ENCODE results near the gene CT55. TPM values are rescaled to one million over a fixed set of nuclear protein-coding genes. Genes with fewer than 3 reads are reported as not detected.
"Not testable (repeated sequence)": the region's sequence is repeated elsewhere in the genome, so short reads cannot be mapped to it uniquely, and the experiment has no call there.

CT55 gene
- total RNA-seq, 1 experiment from 2014 or later: not detected

- H3K27ac Mint-ChIP-seq (ENCODE audit: low read depth, unreplicated experiment); CTCF ChIA-PET; H3K9me3 Mint-ChIP-seq (ENCODE audit: unreplicated experiment); intact Hi-C loops (cut with micrococcal nuclease); H3K4me1 Mint-ChIP-seq (ENCODE audit: insufficient read depth, unreplicated experiment); DNase-seq (ENCODE audit: unreplicated experiment); H3K4me3 Mint-ChIP-seq (ENCODE audit: unreplicated experiment); BruUV-seq (replicated peaks); H3K36me3 Mint-ChIP-seq (ENCODE audit: insufficient read depth, unreplicated experiment); POLR2A ChIA-PET: not testable (repeated sequence)
- peaks cover 22% of the 10 kb centered on the region for H3K27me3 Mint-ChIP-seq (ENCODE audit: insufficient read depth, unreplicated experiment)
Measured at GRCh38 chrX:135116064-135116463, 55.1 kb downstream of the CT55 start.

GRCh38 chrX:135114392-135114791 is 56.8 kb downstream of the CT55 start:
- Mint-ChIP-seq H3K27ac (ENCODE audit: low read depth, unreplicated experiment) (no peak overlapping the region), H3K4me1 (ENCODE audit: insufficient read depth, unreplicated experiment) (no peaks in the 10 kb centered on the region), H3K9me3 (ENCODE audit: unreplicated experiment) (no peaks in the 10 kb centered on the region), H3K36me3 (ENCODE audit: insufficient read depth, unreplicated experiment) (no peaks in the 10 kb centered on the region), H3K27me3 (ENCODE audit: insufficient read depth, unreplicated experiment) (peaks cover 39% of the 10 kb centered on the region), H3K4me3 (ENCODE audit: unreplicated experiment) (no peak overlapping the region)
- POLR2A ChIA-PET: no interaction called here
- intact Hi-C loops (cut with micrococcal nuclease): no loop called here
- TF ChIP-seq CTCF (IDR thresholded peaks at IDR 0.05; ENCODE audit: unreplicated experiment): no peak
- no peak for DNase-seq (ENCODE audit: unreplicated experiment)
- BruUV-seq (replicated peaks): no TSS peak
- CTCF ChIA-PET: interaction anchor here (0.6 to 0.7 kb wide), 2 partner anchors 95 to 227 kb away, joined by 3 read pairs; no protein-coding TSS in a partner anchor

DNA sequence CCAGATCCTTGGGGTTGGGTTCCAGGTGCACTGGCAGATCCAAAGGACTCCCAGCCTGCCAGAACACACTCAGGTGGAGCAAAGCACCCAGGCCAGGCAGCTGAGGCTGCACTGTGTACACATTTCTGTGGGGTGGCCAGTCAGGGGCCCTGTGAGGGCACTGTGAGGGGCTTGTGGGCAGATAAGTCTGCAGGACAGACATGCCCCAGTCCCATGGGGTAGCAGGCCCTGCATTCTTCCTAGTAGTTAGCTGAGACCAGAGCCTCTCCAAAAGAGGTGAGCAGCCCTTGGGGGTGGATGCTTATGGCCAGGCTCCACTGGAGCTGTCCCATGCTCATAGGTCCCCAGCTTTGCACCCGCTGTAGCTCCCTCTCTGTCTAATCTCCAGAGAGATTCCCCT is 58.5 kb downstream of the CT55 start:
- H3K9me3 Mint-ChIP-seq (ENCODE audit: unreplicated experiment): no peaks in the 10 kb centered on the region
- BruUV-seq (replicated peaks): no TSS peak
- H3K4me1 Mint-ChIP-seq (ENCODE audit: insufficient read depth, unreplicated experiment): no peaks in the 10 kb centered on the region
- intact Hi-C loops (cut with micrococcal nuclease): no loop called here
- TF ChIP-seq CTCF (IDR thresholded peaks at IDR 0.05; ENCODE audit: unreplicated experiment): no peak
- no peaks in the 10 kb centered on the region for H3K36me3 Mint-ChIP-seq (ENCODE audit: insufficient read depth, unreplicated experiment)
- ChIA-PET CTCF (interaction anchor here (0.5 to 2.4 kb wide), 14 partner anchors 8 to 1154 kb away, joined by 3 to 9 read pairs (median 4); no protein-coding TSS in a partner anchor), POLR2A (interaction anchor here (0.6 kb wide), 2 partner anchors 8 to 409 kb away, joined by 3 read pairs; no protein-coding TSS in a partner anchor)
- H3K4me3 Mint-ChIP-seq (ENCODE audit: unreplicated experiment): no peak overlapping the region
- H3K27me3 Mint-ChIP-seq (ENCODE audit: insufficient read depth, unreplicated experiment): peaks cover 55% of the 10 kb centered on the region
- no peak overlapping the region for H3K27ac Mint-ChIP-seq (ENCODE audit: low read depth, unreplicated experiment)
- DNase-seq (ENCODE audit: unreplicated experiment): no peak

DNA sequence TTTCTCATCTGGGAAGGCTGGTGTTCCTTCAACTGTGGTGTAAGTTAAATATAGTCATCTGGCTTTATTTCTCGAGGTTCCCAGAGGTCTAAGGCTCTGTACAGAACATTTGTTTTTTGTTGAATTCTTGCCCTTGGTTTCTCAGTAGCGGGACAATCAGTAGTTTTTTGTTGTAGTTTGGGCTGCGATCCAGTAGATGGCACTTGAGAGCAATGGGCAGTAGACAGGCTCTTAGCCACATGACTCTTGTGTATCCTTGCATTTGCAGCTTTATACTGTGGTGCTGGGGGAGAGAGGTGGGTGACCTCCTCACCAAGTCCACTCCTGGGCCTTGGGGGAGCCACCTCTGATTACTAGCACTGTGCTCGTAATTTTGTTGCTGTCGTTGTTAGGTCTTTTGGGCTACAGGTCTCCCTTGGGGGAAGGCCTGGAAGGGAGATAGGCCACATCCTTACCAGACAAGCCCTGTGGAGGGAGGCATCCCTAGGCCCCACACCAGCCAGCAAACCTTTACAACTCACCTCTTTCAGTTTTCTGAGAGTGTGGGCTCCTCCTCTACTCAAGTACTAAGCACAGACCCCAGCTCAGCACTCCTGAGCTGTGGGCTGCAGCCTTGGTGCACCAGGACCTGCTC is 59.0 kb downstream of the CT55 start:
- Mint-ChIP-seq H3K9me3 (ENCODE audit: unreplicated experiment) (no peaks in the 10 kb centered on the region), H3K27me3 (ENCODE audit: insufficient read depth, unreplicated experiment) (peaks cover 58% of the 10 kb centered on the region), H3K4me3 (ENCODE audit: unreplicated experiment) (no peak overlapping the region), H3K36me3 (ENCODE audit: insufficient read depth, unreplicated experiment) (no peaks in the 10 kb centered on the region), H3K27ac (ENCODE audit: low read depth, unreplicated experiment) (no peak overlapping the region), H3K4me1 (ENCODE audit: insufficient read depth, unreplicated experiment) (no peaks in the 10 kb centered on the region)
- DNase-seq (ENCODE audit: unreplicated experiment): peak; percentile 49
- no TSS peak for BruUV-seq (replicated peaks)
- intact Hi-C loops (cut with micrococcal nuclease): no loop called here
- ChIA-PET POLR2A (interaction anchor here (0.6 kb wide), 3 partner anchors 8 to 410 kb away, joined by 3 read pairs; no protein-coding TSS in a partner anchor), CTCF (interaction anchor here (0.6 to 2.4 kb wide), 19 partner anchors 10 to 1155 kb away, joined by 3 to 9 read pairs (median 4); no protein-coding TSS in a partner anchor)
- peak; percentile 56 for TF ChIP-seq CTCF (IDR thresholded peaks at IDR 0.05; ENCODE audit: unreplicated experiment)
